Right forelimb (tissue), 1 donor: Measurements from ENCODE around the gene PPP4R4.
"Not testable (repeated sequence)": the region's sequence is repeated elsewhere in the genome, so short reads cannot be mapped to it uniquely, and the experiment has no call there.

Source experiments
- DNase-seq: peaks from one replicate; pipeline ENCODE4 v3.0.0-alpha.2; 2018

Gene PPP4R4

DNA sequence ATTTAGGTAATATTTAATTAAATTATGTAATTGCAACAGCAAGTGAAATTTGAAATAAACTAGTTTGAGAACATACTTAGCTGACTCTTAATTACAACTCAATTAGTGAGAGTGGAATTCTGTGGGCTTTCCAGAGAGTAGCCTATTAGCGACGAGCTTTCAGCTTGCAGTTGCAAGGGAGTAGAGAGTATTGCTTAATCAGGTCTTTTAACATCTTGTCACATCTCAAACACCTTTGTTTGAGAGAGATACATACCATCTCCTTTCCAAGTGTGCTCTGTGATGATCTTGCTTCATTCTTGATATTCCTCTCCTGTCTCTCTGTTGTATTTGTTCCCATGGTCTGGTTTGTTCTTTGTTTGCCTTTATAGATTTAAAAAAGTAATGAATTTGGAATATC lies 7.7 kb downstream of the PPP4R4 start:
- DNase-seq, result no peak

DNA sequence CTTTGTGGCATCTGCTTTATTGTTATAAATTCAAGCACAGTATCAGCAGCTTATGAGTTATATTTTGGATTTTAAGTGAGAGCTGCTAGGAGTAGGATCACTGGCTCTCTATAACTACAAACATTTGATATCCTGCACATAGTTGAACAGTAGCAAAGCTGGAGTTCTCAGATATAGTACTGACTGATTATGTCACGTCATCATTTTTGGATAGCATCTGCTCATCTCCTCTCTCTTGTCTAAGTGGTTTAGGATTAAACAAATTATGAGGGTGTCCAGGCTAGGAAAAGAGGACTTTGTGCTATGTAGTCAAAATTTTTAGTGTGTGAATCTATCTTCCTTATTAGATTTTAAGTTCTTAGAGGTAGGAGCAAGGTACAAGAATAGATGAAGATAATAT lies 18.4 kb downstream of the PPP4R4 start:
- no peak for DNase-seq

DNA sequence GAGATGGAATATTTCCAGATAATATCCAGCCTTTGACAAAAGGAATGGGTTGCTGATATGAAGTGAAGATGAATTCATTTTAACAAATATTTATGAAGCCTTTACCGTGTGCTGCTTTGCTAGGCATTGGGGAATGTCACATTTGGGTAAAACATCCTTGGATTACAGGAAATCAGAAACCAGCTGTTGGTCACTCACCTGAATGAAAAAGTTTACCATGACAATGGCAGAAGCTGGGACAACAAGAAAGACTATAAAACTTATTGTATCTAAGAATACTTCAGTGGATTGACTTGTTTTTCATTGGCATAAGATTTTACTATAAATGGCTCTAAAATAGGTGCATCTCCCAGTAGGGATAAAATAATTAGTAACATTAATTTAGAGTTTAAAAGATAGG lies 19.7 kb downstream of the PPP4R4 start:
- DNase-seq, result no peak

DNA sequence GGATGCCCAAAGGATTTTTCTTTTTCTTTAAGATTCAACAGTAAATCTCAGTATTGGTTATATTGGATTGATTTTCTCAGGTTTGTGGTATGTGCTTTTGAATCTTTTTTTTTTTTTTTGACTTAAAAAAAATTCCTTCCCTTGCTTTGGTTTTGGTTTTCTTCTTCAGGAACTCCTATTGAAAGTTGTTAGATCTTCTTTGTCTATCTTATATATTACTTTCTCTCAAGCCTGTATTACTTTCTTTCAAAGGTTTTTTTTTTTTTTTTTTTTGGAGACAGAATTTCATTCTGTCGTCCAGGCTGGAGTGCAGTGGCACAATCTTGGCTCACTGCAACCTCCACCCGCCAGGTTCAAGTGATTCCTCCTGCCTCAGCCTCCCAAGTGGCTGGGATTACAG lies 21.9 kb downstream of the PPP4R4 start:
- no peak for DNase-seq

DNA sequence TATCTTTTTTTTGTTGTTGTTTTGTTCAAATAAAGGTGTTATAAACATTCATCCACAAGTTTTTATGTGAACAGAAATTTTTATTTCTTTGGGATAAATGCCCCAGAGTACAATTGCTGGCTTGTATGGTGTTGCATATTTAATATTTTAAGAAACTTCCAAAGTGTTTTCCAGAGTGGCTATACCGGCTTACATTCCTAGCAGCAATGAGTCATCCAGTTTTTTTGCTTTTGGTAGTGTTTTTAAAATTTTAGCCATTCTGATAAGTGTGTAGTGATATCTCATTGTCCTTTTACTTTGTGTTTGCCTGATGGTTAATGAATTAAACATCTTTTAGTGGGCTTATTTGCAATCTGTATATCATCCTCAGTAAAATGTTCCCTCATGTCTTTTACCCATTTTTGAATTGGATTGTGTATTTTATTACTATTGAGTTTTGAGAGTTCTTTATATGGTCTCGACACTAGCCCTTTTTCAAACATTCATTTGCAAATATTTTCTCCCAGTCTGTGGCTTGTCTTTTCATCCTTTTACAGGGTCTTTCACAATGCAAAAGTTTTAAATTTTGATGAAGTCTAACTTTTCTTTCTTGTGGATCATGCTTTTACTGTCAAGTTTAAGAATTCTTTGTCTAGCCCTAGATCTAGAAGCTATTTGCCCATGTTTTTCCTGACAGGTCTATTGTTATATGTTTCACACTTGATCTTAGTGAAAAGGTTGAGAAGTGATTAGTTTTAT lies 29.5 kb downstream of the PPP4R4 start:
- no peak for DNase-seq

DNA sequence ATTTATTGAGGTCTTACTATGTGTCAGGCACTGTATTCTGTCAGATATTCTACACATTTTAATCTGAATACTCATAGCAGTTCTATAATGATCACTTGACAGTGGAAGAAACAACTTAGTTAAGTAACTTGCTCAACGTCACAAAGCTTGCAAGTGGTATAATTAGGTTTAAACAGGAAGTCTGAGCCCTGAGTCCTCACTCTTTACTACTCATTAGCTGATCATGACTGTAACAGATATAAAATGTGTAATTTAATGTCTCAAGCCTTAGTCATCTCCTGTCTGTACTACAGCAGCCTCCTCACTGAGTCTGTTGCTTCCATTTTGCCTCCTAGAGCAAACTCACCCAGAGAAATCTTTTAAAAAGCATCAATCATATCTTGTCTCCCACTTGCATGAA lies 38.9 kb downstream of the PPP4R4 start:
- DNase-seq, result no peak

DNA sequence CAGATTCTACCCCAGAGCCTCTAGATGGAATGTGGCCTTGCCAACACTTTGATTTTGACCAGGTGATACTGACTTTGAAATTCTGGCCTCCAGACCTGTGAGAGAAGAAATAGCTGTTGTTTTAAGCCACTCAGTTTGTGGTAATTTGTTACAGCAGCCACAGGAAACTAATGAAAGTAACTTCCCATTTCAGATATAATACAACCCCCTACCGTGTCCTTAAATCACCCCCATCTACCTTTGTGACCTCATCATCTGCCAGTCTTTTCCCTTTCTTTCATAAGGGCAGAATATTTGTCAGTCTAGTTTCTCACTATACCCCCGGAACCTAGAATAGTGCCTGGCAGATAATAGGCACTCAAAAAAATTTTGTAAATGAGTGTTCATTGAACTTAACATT lies 39.6 kb downstream of the PPP4R4 start:
- DNase-seq, result no peak

DNA sequence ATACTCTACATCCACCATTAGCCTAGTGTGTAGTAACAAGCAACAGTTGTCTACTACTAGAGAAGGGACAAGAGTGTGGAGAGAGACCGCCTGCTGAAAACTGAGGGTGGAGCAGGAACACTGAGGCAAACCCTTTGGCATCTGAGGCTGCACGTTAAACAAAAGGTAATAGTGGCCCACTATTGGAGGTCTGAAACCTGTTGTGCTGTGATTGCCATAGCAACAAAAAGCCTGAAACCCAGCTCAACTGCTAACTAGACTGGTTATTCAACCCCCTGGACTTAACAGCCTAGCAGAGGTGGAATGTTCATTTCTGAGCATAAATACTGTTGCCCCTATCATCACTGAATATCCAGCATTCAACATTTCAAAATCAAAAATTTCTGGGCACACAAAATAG lies 43.0 kb downstream of the PPP4R4 start:
- no peak for DNase-seq

DNA sequence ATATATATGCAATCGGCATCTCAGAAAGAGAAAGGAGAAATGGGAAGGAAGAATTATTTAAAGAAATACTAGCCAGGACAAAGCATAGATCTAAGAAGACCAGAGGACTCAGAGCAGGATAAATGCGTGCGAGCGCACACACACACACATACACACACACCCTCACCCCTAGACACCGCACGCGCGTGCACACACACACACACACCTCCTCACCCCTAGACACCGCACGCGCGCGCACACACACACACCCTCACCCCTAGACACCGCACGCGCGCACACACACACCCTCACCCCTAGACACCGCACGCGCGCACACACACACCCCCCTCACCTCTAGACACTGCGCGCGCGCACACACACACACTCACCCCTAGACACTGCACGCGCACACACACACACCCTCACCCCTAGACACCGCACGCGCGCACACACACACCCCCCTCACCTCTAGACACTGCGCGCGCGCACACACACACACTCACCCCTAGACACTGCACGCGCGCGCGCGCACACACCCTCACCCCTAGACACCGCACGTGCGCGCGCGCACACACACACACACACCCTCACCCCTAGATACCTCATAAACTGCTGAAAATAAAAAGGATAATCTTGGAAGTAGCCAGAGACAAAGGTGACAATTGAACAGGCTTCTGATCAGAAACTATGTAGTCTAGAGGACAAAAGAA lies 44.2 kb downstream of the PPP4R4 start:
- not testable (repeated sequence) for DNase-seq

DNA sequence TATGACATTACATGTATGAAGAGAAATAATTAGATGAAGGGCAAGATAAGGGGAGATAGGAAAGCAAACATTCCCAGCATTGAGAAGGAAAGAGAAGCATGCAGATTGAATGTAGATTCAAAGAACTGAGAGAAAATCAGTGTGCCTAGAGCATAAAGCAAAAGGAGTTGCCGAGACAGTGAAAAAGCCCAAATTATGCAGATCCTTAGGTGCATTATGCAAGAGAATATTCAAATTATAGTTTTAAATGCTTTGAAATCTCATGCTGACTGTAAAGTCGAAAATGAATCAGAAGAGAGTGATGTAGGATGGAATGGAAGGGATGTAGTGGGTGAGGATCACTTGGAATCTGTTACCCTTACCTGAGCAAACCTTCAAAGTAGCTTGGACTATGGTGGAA lies 49.9 kb downstream of the PPP4R4 start:
- no peak for DNase-seq

DNA sequence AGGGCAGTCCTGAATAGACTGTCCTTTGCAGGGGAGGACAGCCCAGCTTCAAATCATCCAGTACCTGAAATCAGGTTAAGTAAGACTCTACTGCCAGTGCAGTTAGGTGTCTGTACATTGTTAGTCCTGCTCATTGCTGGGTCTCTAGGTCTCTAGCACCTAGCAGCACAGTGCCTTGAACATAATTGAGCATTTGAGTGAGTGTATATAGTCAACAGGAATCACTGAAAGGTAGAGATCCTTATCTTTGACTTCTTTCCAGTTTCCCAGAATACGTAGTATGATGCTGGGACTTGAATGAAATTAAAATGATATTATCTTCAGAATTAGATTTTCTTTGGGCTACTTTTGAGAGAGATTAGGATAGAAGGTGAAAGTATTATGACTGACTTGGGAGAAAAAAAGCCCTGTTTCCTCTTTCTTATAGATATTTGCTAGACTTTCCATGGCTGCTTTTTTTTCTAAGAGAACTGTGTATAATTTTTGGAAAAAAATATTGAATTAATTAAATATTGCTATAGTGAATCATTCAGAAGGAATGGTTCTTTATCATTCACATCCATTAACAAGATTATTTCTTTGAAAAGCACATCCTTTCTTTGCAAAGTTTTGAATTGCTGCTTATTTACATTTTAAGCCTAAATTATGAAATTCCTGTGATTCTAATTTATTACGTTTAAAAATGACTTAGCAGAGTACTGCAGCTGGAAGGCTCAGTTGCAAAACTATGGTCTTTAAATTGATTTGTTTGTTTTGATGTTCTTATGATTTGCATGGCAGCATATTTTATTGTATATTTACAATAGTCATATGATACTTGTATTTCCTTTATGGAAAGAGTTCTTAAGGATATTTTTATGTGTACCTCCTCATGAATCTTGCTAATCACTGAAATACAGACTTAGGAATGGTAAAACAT lies 51.6 kb downstream of the PPP4R4 start:
- DNase-seq, result no peak

DNA sequence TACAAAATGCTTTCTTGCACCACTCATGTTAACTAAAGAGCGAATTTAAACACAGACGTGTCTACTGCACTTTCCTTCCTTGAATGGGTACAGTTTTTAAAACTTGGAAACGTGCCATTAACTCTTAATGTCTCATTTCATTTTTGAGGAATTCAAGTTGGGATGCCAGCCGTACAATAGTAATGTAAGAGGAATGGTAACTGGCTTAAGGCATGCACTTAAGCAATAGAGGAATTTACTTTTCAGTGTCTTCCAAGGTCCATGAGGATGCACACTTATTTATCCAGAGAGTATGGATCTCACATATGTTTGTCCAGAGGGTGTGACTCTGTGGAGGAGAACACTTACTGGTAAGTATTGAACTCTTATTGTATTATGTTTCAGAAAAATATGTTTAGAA lies 52.9 kb downstream of the PPP4R4 start:
- DNase-seq, result no peak

DNA sequence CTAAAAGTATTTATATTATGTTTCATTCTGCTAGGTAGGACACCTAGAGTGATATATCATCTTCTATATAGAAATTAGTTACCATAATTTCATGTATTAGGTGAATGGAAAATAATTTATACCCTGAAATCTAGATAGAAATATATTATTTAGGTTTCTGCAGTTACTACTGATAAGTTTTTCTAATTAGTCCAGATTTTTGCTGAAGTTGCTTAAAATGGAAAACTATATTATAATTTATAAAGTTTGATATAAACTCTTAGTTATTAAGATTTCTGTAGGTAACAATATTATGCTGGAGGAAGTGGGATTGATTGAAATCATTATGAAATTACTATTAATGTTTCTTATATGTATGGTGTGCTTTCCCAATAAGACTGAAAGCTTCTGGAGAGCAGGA lies 62.9 kb downstream of the PPP4R4 start:
- no peak for DNase-seq

DNA sequence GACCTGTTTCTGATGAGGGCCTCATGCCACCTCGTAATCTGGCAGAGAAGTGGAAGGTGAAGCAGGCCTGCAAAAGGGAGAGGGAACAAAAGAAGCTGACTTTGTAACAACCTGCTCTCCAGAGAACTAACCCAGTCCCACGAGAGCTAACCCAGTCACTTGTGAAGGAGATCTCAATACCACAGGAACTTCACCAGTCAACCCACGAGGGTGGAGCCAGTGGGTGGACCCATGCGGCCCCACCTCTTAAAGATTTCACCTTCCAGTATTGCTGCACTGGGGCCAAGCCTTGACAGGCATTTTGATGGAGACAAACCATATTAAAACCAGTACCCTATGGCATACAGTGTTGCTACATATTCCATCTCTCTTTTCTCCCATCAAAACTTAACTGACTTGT lies 63.9 kb downstream of the PPP4R4 start:
- no peak for DNase-seq

DNA sequence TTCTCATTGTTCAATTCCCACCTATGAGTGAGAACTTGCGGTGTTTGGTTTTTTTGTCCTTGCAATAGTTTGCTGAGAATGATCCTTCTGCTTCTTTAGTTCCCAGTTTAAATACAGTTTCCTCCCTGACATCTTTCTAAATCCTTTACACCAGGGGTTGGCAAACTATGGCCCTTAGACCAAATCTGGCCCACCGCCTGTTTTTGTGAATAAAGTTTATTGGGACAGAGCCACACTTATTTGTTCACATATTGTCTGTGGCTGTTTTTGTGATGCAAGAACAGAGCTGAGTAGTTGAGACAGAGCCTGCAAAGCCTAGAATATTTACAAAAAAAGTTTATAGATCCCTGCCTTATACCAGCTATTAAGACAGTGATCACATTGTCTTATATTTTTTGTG lies 65.3 kb downstream of the PPP4R4 start:
- no peak for DNase-seq

DNA sequence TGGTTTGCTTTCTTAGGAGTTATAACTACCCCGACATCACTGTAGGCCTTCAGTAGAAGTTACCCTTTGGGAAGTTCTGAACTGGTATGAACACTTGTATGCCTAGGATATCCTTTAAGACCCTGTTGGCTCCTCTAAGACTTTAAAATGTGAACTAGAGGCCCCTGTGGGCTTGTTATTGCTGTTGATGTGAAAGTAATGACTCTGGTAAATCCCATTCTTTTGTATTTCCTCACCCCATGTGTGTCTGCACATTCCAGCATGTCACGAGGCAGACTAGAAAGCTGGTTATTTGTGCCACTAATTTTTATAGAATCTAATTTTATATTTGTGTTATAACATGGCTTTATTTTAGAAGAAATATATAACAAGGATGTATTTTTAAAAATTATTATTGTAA lies 70.1 kb downstream of the PPP4R4 start:
- DNase-seq, result no peak

DNA sequence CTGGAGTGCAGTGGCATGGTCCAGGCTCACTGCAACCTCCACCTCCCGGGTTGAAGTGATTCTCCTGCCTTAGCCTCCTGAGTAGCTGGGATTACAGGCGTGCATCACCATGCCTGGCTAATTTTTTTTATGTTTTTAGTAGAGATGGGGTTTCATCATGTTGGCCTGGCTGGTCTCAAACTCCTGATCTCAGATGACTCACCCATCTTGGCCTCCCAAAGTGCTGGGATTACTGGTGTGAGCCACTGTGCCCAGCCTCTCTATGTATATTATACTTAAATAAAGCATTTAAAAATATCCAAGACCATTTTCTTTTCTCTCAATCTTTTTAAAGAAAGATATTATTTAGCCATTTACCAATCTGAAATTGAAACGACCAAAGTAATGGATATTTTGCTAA lies 90.1 kb downstream of the PPP4R4 start:
- not testable (repeated sequence) for DNase-seq

DNA sequence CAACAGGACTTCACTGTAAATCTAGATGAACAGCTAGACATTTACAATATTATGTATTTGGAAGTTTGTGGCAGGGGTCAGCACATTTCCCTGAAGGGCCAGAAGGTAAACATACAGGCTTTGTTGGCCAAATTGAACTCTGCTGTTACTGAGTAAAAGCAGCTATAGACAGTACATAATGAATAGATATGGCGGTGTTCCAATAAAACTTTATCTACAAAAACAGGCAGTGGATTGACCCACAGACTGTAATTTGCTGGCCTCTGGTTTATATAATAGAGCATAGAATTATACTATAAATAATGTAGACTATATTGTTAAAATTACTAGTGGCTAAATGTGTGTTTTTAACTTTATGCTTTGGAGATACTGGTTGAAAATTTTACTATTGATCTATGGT lies 93.2 kb downstream of the PPP4R4 start:
- DNase-seq, result no peak

DNA sequence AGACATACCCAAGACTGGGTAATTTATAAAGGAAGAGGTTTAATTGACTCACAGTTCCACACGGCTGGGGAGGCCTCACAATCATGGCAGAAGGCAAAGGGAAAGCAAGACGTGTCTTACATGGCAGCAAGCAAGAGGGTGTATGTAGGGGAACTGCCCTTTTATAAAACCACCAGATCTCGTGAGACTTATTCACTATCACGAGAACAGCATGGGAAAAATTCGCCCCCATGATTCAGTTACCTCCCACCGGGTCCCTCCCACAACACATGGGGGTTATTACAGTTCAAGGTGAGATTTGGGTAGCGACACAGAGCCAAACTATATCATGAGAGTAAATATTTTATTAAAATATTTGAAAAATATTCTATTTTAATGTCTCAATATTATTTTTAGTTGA lies 94.5 kb downstream of the PPP4R4 start:
- not testable (repeated sequence) for DNase-seq

DNA sequence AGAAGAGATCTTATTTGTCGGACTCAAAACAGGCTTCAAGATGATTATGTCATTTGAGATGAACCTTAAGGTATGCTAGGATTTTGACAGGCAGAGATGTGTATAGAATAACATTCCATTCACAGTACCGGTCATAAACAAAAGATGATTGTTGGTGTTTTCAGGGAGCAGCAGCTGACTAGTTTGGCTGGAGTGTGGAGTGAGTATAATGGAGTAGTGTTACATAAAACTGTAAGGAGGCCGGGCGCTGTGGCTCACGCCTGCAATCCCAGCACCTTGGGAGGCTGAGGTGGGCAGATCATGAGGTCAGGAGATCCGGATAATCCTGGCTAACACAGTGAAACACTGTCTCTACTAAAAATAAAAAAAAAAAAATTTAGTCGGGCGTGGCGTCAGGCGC lies 95.0 kb downstream of the PPP4R4 start:
- DNase-seq, result no peak

DNA sequence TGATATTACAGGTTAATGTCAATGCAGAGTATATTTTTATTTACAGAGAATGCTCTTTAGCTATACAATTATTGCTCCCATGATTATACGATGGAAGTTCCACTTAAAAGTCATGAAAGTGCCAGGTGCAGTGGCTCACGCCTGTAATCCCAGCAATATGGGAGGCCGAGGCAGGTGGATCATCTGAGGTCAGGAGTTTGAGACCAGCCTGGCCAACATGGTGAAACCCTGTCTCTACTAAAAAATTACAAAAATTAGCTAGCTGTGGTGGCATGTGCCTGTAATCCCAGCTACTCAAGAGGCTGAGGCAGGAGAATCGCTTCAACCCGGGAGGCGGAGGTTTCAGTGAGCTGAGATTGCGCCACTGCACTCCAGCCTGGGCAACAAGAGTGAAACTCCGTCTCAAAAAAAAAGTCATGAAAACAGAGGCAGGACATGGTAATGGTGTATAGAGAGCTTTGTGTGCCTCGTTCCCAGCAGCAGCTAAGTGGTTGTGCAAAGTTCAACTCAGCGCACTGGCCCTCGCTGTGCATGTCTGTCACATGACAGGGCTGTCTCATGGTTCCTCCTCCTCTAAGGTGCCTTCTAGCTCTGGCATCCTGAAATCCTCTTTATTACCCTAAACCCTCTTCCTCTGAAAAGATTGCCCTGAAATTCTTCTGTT lies 102.9 kb downstream of the PPP4R4 start:
- DNase-seq, result not testable (repeated sequence)

DNA sequence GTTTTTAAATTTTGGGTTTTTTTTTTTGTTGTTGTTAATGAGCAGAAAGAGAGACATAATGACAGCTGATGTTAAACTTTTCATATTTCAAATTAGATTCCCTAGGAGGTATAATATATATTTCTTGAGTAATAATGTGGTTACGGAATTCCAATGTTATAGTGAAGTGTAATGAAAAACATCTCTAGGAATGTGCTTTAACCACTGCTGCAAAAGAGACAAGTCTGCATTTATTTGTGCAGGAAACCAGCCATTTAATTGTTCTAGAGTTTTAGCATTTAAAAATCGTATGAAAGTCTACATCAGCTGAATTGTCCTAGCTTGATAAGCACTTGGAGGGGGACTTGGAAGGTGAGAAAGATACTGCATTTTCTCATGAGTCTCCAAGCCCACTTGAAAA lies 104.6 kb downstream of the PPP4R4 start:
- DNase-seq, result no peak
